ENCODE data around the gene RCE1. TPM values are rescaled to one million over a fixed set of nuclear protein-coding genes. Genes with fewer than 3 reads are reported as not detected.

RCE1 gene
- total RNA-seq, 1 donor from 2014 or later = 10.5 TPM

DNA sequence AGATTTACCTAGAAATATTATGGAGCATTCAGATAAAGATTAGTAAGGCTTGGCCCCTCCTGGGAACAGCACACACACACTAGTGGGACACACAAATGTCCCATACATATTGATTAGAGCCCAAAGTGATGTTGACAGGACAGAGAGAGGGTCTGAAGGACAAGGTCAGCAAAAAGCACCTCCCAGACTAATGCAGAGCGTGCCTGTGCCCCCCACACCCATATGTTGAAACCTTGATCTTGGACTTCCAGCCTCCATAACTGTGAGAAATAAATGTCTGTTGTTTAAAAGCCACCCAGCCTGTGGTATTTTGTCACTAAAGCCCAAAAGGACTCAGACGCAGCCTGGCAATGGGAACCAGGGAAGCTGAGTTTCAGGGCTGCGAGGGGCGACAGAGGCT lies 41.2 kb downstream of the RCE1 start:
- DNase-seq (ENCODE audit: low read depth) = no peak

DNA sequence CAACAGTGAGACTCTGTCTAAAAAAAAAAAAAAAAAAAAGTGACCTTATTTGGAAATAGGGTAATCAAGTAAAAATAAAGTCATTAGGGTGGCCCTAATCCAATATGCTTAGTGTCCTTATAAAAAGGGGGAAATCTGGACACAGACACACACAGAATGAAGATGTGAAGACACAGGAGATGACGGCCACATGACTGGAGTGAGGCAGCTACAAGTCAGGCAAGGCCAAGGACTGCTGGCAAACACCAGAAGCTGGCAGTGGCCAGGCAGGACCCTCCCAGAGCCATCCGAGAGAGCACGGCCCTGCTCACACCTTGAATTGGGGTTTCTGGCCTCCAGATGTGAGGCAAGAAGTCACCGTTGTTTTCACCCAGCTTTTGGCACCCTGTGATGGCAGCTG lies 42.2 kb downstream of the RCE1 start:
- no peak for DNase-seq (ENCODE audit: low read depth)

DNA sequence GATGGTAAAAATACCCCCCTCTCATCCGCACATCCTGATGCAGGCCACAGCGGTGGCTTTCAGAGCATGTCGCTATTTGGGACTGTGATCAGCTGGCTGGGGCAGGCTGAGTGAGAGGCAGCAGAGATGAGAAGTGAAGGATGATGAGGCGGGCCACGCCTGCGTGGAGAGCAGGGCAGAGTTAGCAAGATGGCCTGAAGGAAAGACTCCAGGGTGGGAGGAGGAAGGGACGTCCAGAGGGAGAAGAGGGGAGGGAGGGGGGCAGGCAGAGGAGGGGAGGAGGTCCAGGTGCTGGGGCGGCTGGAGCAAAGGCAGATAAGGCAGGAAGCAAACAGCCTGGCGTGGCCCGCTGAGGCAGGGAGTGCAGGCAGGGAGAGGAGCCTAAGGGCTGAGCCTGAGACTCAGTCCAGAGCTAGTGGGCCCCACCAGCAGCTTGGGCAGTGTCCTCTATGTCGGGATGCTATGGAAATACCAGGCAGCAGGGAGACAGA lies 42.8 kb downstream of the RCE1 start:
- DNase-seq (ENCODE audit: low read depth) = no peak

DNA sequence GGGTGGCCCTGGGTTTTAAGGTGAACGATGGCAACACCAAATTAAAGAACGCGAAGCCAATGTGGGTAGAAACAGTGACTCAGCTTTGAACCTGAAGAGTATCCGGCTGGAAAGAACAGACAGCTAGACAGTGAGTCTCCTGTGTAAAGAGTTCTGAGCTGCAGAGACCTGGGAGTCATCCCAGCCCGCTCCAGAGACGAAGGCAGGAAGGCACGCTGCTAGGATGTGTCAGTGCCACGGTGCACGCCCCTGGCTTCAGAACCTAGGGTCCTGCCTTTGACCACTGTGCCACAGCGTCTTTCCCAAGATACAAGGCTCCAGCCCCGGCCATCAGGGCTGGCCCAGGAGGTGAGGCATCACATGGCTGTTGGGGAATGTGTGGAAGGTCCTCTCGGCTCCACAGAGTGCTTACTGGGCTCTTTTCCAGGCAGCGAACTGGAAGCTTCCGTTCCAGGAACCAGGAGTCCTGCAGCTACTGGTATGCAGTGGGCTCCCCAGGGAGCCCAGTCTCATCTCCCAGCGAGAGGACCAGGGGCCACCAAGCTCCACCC lies 43.5 kb downstream of the RCE1 start:
- no peak for DNase-seq (ENCODE audit: low read depth)

DNA sequence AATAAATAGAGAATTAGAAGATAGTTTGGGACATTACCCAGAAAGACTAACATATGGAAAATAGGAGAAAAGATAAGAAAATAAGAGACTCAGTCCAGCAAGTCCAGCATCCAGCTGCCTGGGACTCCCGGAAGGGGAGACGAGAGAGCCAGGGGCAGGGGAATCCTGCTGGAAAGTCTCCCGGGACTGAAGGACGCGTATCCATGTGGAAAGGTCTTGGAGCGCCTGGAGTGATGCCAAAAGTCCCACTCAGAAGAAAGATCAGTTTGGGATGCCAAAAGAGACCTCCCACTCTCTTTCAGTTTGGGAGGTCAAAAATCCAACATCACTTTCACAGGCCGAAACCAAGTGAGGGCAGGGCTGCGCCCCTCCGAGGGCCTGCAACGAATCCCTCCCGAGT lies 44.3 kb downstream of the RCE1 start:
- no peak for DNase-seq (ENCODE audit: low read depth)

DNA sequence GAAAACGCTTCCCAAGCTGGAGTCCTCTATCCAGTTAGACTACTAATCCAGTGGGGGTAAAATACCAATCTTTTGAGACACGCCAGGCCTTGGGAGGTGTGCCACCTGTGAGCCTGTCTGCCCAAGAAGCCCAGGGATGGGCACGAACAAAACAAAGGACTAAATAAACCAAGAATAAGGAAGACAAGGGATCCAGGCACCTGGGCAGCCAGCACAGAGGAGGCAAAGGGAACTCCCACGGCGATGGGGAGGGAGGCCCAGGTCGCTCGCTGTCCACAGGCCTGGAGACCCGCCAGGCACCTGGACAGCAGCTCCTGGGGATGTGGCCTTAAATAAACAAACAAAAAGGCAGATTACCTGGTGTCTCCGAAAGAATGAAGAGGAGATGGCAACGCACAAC lies 45.0 kb downstream of the RCE1 start:
- DNase-seq (ENCODE audit: low read depth) = no peak

DNA sequence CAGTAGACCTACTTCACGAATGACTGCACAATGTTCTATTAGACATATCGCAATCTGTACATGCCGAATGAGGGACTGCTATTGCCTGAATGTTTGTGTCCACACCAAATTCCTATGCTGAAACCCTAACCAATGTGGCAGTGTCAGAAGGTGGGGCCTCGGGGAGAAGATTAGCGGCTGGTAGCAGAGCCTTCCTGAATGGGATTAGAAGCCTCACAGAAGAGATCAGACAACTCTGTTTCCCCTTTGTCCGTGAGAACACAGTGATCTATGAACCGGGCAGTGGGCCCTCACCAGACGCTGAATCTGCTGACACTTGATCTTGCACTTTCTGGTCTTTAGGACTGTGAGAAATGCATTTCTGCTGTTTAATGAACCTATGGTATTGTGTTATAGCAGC lies 46.7 kb downstream of the RCE1 start:
- DNase-seq (ENCODE audit: low read depth) = peak; percentile 17

DNA sequence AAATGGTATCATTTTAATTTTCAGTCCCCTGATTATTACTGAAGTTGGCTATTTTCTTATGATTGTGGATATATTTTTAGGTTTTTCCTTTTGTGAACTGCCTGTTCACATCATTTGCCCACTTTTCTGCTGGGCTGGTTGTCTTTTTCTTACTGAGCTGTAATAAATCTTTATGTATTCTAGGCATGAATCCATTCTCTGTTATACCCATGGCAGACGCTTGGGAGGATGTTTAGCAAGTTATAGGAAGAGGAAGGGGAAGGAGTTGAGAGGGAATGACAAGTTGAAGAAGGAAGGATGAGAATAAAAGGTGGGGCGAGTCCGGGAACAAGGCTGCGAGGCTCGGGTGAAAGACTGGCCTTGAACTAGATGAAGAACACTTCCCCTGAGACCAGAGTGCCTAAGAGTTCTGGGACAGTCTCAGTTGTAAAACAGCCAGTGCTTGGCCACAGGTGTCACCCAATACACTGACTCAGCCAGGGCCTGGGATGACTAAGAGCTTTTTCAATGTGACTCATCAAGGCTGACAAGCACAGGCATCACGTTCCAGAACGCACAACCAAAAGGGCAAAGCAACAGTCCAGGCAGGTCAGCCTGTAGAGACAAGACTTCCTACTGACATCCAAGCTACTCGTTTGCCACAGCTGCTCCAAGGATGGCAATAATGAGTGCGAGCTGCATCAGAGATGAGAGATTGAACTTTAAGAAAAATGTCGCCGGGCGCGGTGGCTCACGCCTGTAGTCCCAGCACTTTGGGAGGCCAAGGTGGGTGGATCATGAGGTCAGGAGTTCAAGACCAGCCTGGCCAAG lies 48.8 kb downstream of the RCE1 start:
- DNase-seq (ENCODE audit: low read depth) = peak; percentile 96

DNA sequence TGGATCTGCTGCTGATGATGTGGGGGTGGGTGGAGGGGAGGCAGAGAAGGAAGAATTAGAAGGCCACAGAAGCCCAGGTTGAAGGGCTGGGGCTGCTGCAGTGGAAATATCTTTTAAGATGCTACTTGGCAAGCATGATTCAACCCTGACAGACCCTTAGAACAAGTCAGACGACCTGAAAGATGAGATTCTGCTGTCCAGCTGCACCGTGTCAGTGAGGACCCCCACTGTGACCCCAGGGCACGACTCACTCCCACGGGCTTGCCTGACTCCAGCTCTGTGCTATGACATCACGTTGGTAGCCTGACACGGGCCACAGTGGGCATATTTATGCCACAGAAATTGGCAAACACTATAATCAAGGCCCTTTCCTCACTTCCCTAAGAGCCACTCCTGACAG lies 49.7 kb downstream of the RCE1 start:
- peak; percentile 14 for DNase-seq (ENCODE audit: low read depth)

DNA sequence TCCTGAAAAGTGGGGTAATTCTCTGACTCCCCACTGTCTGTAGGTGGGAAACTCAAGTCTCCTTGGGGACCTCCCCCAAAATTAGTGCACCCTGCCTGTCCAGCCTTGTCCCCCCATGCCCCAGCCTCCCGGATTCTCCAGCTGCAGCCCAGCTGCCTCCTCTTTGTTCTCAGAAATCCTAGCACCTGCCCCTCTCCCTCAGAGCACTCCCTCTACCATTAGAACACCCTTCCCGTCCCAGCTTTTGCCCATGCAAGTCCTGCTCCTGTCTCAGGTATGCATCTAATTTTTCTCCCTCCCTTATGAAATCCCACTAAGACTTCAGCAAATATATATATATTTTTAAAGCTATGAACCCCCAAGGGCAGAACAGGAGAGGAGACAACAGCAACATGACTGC lies 50.9 kb downstream of the RCE1 start:
- no peak for DNase-seq (ENCODE audit: low read depth)

Other genes starting within 250 kb of the RCE1 start
- 28.6 and 35.8 TPM in 2 replicates for gene RBM14, start 226.8 kb upstream of the RCE1 start, total RNA-seq
- 83.4 and 99.4 TPM in 2 replicates for gene RBM4, start 204.7 kb upstream of the RCE1 start, total RNA-seq
- 21.2 and 22.5 TPM in 2 replicates for gene RBM4B, start 165.6 kb upstream of the RCE1 start, total RNA-seq
- 0.78 and 1.1 TPM in 2 replicates for gene SPTBN2, start 114.2 kb upstream of the RCE1 start, total RNA-seq
- gene LRFN4, start 13.6 kb downstream of the RCE1 start, total RNA-seq = 117 and 129 TPM in 2 replicates
- 55.2 and 88.1 TPM in 2 replicates for gene PC, start 114.9 kb downstream of the RCE1 start, total RNA-seq
- not detected in 2 replicates for gene C11orf86, start 131.9 kb downstream of the RCE1 start, total RNA-seq
- gene SYT12, start 179.7 kb downstream of the RCE1 start, total RNA-seq = not detected in 2 replicates
- 0.32 and 0.88 TPM in 2 replicates for gene RHOD, start 213.4 kb downstream of the RCE1 start, total RNA-seq